K562 (cell line): Measurements from ENCODE around the gene PUS10. TPM values are rescaled to one million over a fixed set of nuclear protein-coding genes. Genes with fewer than 3 reads are reported as not detected.

Experiments
- ATAC-seq: fragments of 200-7000 bp; cut with Tn5 transposase; 3 replicates; pipeline ENCODE4 v1.9.1; 2020; ENCODE audit warnings: moderate library complexity
- BruUV-seq: library from RNA; stranded (reverse); fragments of 400-500 nt; replicated peaks from 2 replicates; lab custom pipeline; 2021; lab: Mats Ljungman, UMichigan
- CTCF ChIA-PET: fragments of 300-600 bp; formaldehyde crosslinking; extraction: SDS; loops from one replicate; lab custom pipeline; 2021; ENCODE audit warnings: low intra/inter-chr PET ratio; lab: Yijun Ruan, JAX
- POLR2A ChIA-PET: fragments of 300-600, 350-650 bp; sonication (Branson Sonifier 250); formaldehyde crosslinking; extraction: SDS; loops from one replicate; lab custom pipeline; 2021; ENCODE audit warnings: antibody characterized with exemption, inconsistent platforms; lab: Yijun Ruan, JAX
- DNase-seq, 4 experiments: peaks; one replicate each; pipeline versions ENCODE4 v3.0.0 to v3.0.0-alpha.2; 2011 to 2018; ENCODE audit warnings: low spot score in 3 of 4, mixed read lengths in 3 of 4; ENCODE audit errors: extremely low read depth in 1 of 4
- FAIRE-seq: peaks from 2 replicates; lab custom pipeline; 2011; peaks lifted over from hg19 to GRCh38; lab: Jason Lieb, UNC
- H2AFZ ChIP-seq: 2 replicates; pipeline ENCODE4 v1.6.0; 2011; ENCODE audit warnings: low read depth, low read length, control low read depth, inconsistent platforms
- H3K27ac ChIP-seq: fragments of 200-600 bp; 3 replicates; pipeline ENCODE4 v1.8.0; 2011; ENCODE audit warnings: low read depth, mild to moderate bottlenecking, control low read depth, inconsistent platforms, low read length, moderate library complexity, mixed read lengths; ENCODE audit errors: extremely low read depth
- H3K27me3 ChIP-seq, 2 experiments: fragments of 300-600 bp in 1 of 2; 2 replicates in 1 of 2; 3 replicates in 1 of 2; pipeline versions ENCODE4 v1.6.0 to v1.8.0; 2011; ENCODE audit warnings: inconsistent platforms in 2 of 2, low read length in 2 of 2, mild to moderate bottlenecking in 1 of 2, mixed read lengths in 1 of 2, moderate library complexity in 1 of 2; ENCODE audit not compliant: control insufficient read depth in 2 of 2, insufficient read depth in 2 of 2
- H3K36me3 ChIP-seq: fragments of 300-600 bp; 3 replicates; pipeline ENCODE4 v1.8.0; 2011; ENCODE audit warnings: mild to moderate bottlenecking, low read length, inconsistent platforms; ENCODE audit not compliant: control insufficient read depth, insufficient read depth
- H3K4me1 ChIP-seq, 2 experiments: fragments of 200-600 bp in 1 of 2; replicated peaks in 1 of 2; 2 replicates in 1 of 2; 3 replicates in 1 of 2; pipeline versions ENCODE4 v1.5.1 to v1.8.0; 2011; ENCODE audit warnings: inconsistent platforms in 2 of 2, low read length in 2 of 2, mild to moderate bottlenecking in 1 of 2, mixed read lengths in 1 of 2, moderate library complexity in 1 of 2; ENCODE audit not compliant: control insufficient read depth in 2 of 2, insufficient read depth in 2 of 2
- H3K4me2 ChIP-seq: 2 replicates; pipeline ENCODE4 v1.6.1; 2011; ENCODE audit warnings: low read length, control low read depth, inconsistent platforms, mixed read lengths; ENCODE audit not compliant: insufficient read depth
- H3K4me3 ChIP-seq: fragments of 200-600 bp; sonication (generic), shearing (Covaris generic); 2 replicates; pipeline ENCODE4 v1.5.1; 2016; ENCODE audit warnings: control low read depth, inconsistent platforms
- H3K79me2 ChIP-seq: fragments of 200-600 bp; 3 replicates; pipeline ENCODE4 v1.8.0; 2011; ENCODE audit warnings: low read length, inconsistent platforms; ENCODE audit not compliant: control insufficient read depth, insufficient read depth
- H3K9ac ChIP-seq, 2 experiments: 2 replicates each; pipeline versions ENCODE4 v1.6.0 to v1.6.1; 2011; ENCODE audit warnings: low read depth in 2 of 2, low read length in 2 of 2, control low read depth in 1 of 2, inconsistent platforms in 1 of 2, mild to moderate bottlenecking in 1 of 2, mixed read lengths in 1 of 2; ENCODE audit not compliant: insufficient read depth in 1 of 2
- H3K9me1 ChIP-seq: one replicate; pipeline ENCODE4 v1.6.0; 2011; ENCODE audit warnings: inconsistent platforms, mild to moderate bottlenecking, low read length, moderate library complexity; ENCODE audit not compliant: control insufficient read depth, insufficient read depth
- H3K9me3 ChIP-seq: replicated peaks from 2 replicates; pipeline ENCODE4 v1.5.1; 2011; ENCODE audit warnings: low read depth, low read length, inconsistent platforms; ENCODE audit not compliant: control insufficient read depth, insufficient read depth
- H4K20me1 ChIP-seq: replicated peaks from 2 replicates; pipeline ENCODE4 v1.6.1; 2011; ENCODE audit warnings: low read length, inconsistent platforms, mixed read lengths; ENCODE audit not compliant: control insufficient read depth, insufficient read depth
- WGBS: fragments of 100-300 bp; shearing (Covaris generic); methylation state at CpG from one replicate; pipeline ENCODE4 v1.1.6; 2016; ENCODE audit warnings: low coverage, mixed read lengths; ENCODE audit not compliant: insufficient coverage; ENCODE audit errors: missing lambda C conversion rate; 5-methylcytosine and 5-hydroxymethylcytosine counted together
- in situ Hi-C: fragments of 300-500 bp; cut with MboI; formaldehyde crosslinking; loops from 4 replicates; pipeline ENCODE4 v1.15.0; 2018; ENCODE audit warnings: inconsistent platforms, mixed read lengths
- intact Hi-C: fragments of 100-400 bp; cut with micrococcal nuclease; formaldehyde crosslinking; loops from 2 replicates; pipeline ENCODE4 v1.14.2; 2022
- polyA plus RNA-seq, 8 experiments: library from polyadenylated mRNA; depleted of rRNA in 4 of 8; stranded (reverse) in 5 of 8; unstranded in 3 of 8; fragments of >200 nt; fragmentation: Nextera tagmentation in 2 of 8; fragmentation: Illumina TruSeq in 1 of 8; extraction: Ambion mirVana in 2 of 8; extraction: Trizol in 1 of 8; gene quantifications; 2 replicates each; pipeline versions ENCODE4 v1.2.1 to v1.2.3, GENCODE V29; 2011 to 2014; ENCODE audit warnings: inconsistent platforms in 1 of 8, missing spikeins in 1 of 8
- total RNA-seq, 7 experiments: library from RNA; depleted of rRNA in 6 of 7; stranded (reverse); fragments of >200 nt in 6 of 7; fragmentation: Illumina TruSeq in 2 of 7; extraction: Trizol in 2 of 7; gene quantifications; 2 replicates each; pipeline versions ENCODE4 v1.2.1 to v1.2.3, GENCODE V29; 2011 to 2021; ENCODE audit warnings: low replicate concordance in 1 of 7
- TF ChIP-seq, protein P1 (sequence below): fragments of 250-450 bp; sonication (Bioruptor Pico); IDR thresholded peaks from 2 replicates; pipeline ENCODE4 v1.5.0; 2021; ENCODE audit warnings: mild to moderate bottlenecking, borderline replicate concordance
- TF ChIP-seq, protein P2 (sequence below): fragments of 450-650 bp; IDR thresholded peaks from 2 replicates; pipeline ENCODE4 v1.6.1; 2017; ENCODE audit warnings: antibody characterized with exemption, mild to moderate bottlenecking

The PUS10 gene
- total and polyA plus RNA-seq, 9 of the 15 experiments (the other 6 are each of a cell fraction or from before 2014, with no cell fraction given): 5.0 to 10.7 (median 7.6) TPM

DNA sequence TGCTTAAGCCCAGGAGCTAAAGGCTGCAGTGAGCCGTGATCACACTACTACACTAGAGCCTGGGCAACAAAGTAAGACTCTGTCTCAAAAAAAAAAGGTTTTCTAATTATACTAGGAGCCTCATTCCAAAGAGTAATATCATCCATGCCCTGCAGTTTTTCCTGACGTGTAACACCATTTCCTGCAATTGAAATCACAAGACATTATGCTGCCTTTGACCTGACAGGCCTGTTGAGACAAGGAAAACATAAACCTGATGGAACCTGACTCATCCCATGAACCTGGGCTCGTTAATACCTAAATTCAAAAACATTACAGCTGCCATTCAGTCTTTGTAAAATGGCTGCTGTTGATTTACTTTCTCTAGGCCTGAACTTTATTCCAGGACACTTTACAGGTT, 59.3 kb downstream of the PUS10 start:
- intact Hi-C loops (no loop called here), in situ Hi-C loops (no loop called here)
- POLR2A ChIA-PET: interaction anchor here (0.8 kb wide), 1 partner anchor 174 kb away, joined by 3 read pairs; no protein-coding TSS in a partner anchor
- ATAC-seq (no peak), DNase-seq (no peak), FAIRE-seq (no peak)
- CTCF ChIA-PET: no interaction called here
- H4K20me1 ChIP-seq: no peaks in the 10 kb centered on the region
- H3K27me3 ChIP-seq: no peaks in the 10 kb centered on the region
- H3K79me2 ChIP-seq: no peaks in the 10 kb centered on the region
- H2AFZ ChIP-seq: no peak overlapping the region
- H3K4me3 ChIP-seq: no peak overlapping the region
- 43% methylated on average over 3 of the region's 3 CpGs for WGBS
- H3K36me3 ChIP-seq: no peaks in the 10 kb centered on the region; the same call in 2 of the 3 replicates
- BruUV-seq: no TSS peak
- no peaks in the 10 kb centered on the region for H3K9me1 ChIP-seq
- TF ChIP-seq, protein P1, sequence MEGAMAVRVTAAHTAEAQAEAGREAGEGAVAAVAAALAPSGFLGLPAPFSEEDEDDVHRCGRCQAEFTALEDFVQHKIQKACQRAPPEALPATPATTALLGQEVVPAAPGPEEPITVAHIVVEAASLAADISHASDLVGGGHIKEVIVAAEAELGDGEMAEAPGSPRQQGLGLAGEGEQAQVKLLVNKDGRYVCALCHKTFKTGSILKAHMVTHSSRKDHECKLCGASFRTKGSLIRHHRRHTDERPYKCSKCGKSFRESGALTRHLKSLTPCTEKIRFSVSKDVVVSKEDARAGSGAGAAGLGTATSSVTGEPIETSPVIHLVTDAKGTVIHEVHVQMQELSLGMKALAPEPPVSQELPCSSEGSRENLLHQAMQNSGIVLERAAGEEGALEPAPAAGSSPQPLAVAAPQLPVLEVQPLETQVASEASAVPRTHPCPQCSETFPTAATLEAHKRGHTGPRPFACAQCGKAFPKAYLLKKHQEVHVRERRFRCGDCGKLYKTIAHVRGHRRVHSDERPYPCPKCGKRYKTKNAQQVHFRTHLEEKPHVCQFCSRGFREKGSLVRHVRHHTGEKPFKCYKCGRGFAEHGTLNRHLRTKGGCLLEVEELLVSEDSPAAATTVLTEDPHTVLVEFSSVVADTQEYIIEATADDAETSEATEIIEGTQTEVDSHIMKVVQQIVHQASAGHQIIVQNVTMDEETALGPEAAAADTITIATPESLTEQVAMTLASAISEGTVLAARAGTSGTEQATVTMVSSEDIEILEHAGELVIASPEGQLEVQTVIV: no peak
- TF ChIP-seq, protein P2, sequence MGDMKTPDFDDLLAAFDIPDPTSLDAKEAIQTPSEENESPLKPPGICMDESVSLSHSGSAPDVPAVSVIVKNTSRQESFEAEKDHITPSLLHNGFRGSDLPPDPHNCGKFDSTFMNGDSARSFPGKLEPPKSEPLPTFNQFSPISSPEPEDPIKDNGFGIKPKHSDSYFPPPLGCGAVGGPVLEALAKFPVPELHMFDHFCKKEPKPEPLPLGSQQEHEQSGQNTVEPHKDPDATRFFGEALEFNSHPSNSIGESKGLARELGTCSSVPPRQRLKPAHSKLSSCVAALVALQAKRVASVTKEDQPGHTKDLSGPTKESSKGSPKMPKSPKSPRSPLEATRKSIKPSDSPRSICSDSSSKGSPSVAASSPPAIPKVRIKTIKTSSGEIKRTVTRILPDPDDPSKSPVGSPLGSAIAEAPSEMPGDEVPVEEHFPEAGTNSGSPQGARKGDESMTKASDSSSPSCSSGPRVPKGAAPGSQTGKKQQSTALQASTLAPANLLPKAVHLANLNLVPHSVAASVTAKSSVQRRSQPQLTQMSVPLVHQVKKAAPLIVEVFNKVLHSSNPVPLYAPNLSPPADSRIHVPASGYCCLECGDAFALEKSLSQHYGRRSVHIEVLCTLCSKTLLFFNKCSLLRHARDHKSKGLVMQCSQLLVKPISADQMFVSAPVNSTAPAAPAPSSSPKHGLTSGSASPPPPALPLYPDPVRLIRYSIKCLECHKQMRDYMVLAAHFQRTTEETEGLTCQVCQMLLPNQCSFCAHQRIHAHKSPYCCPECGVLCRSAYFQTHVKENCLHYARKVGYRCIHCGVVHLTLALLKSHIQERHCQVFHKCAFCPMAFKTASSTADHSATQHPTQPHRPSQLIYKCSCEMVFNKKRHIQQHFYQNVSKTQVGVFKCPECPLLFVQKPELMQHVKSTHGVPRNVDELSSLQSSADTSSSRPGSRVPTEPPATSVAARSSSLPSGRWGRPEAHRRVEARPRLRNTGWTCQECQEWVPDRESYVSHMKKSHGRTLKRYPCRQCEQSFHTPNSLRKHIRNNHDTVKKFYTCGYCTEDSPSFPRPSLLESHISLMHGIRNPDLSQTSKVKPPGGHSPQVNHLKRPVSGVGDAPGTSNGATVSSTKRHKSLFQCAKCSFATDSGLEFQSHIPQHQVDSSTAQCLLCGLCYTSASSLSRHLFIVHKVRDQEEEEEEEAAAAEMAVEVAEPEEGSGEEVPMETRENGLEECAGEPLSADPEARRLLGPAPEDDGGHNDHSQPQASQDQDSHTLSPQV: no peak
- no peak overlapping the region for H3K4me2 ChIP-seq
- no peak overlapping the region for H3K27ac ChIP-seq
- no peaks in the 10 kb centered on the region for H3K9me3 ChIP-seq
- no peaks in the 10 kb centered on the region; a peak in 1 of 5 replicates for H3K4me1 ChIP-seq
- no peak overlapping the region for H3K9ac ChIP-seq
